ENCODE data around the gene KCTD2. TPM values are rescaled to one million over a fixed set of nuclear protein-coding genes. Genes with fewer than 3 reads are reported as not detected.

The KCTD2 gene
- total RNA-seq, 4 donors from 2014 or later: 25.3 to 37.7 (median 31.3) TPM

- Histone ChIP-seq H3K27me3 (no peaks in the 10 kb centered on the region), H3K27ac (no peak overlapping the region), H3K9me3 (no peaks in the 10 kb centered on the region), H3K36me3 (peaks cover 75% of the 10 kb centered on the region), H3K4me3 (no peak overlapping the region), H3K4me1 (peaks cover 7% of the 10 kb centered on the region)
- WGBS: 94% methylated on average over 10 of the region's 10 CpGs
- no peak for DNase-seq (ENCODE audit: low spot score in 2 of 2)
- TF ChIP-seq POLR2A (IDR thresholded peaks at IDR 0.05) (no peak), POLR2AphosphoS5 (IDR thresholded peaks at IDR 0.05) (no peak), EP300 (IDR thresholded peaks at IDR 0.05) (no peak), CTCF (IDR thresholded peaks at IDR 0.05) (no peak)
Observed at GRCh38 chr17:75061055-75061438, 14.0 kb downstream of the KCTD2 start.

DNA sequence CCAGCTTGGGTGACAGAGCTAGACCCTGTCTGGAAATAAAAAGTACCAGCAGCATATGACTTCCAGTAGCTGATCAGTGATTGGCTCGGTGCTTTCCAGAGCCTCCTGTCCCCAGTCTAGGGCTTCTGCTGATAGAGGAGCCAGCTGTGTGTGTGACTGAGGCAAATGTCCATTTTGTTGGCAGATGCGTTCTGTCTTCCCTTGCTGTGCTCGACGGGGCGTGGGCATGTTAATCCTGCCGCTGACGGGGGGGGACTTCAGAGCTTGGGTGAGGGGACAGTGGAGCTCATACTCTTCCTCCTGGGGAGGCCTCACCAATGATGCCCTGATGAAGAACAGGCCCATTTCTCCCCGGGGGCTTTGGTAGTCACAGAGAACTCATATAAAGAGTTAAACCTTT lies 14.6 kb downstream of the KCTD2 start:
- 81% methylated on average over 7 of the region's 8 CpGs for WGBS
- Histone ChIP-seq H3K27ac (no peak overlapping the region), H3K27me3 (no peaks in the 10 kb centered on the region), H3K36me3 (peaks cover 75% of the 10 kb centered on the region), H3K4me1 (peaks cover 7% of the 10 kb centered on the region), H3K9me3 (no peaks in the 10 kb centered on the region), H3K4me3 (no peak overlapping the region)
- DNase-seq (ENCODE audit: low spot score in 2 of 2): no peak
- TF ChIP-seq POLR2A (IDR thresholded peaks at IDR 0.05) (no peak), POLR2AphosphoS5 (IDR thresholded peaks at IDR 0.05) (no peak)

- Histone ChIP-seq H3K27me3 (no peaks in the 10 kb centered on the region), H3K4me3 (no peak overlapping the region), H3K27ac (no peak overlapping the region), H3K4me1 (peaks cover 7% of the 10 kb centered on the region), H3K36me3 (peaks cover 63% of the 10 kb centered on the region), H3K9me3 (no peaks in the 10 kb centered on the region)
- WGBS: 88% methylated on average over 13 of the region's 13 CpGs
- TF ChIP-seq POLR2A (IDR thresholded peaks at IDR 0.05) (no peak), CTCF (IDR thresholded peaks at IDR 0.05) (no peak), POLR2AphosphoS5 (IDR thresholded peaks at IDR 0.05) (no peak), EP300 (IDR thresholded peaks at IDR 0.05) (no peak)
- no peak for DNase-seq (ENCODE audit: low spot score in 2 of 2)
Observed at GRCh38 chr17:75063201-75063600, 16.2 kb downstream of the KCTD2 start.

GRCh38 chr17:75063626-75064025 lies 16.6 kb downstream of the KCTD2 start:
- 95% methylated on average over 3 of the region's 3 CpGs for WGBS
- Histone ChIP-seq H3K4me3 (no peak overlapping the region), H3K4me1 (peaks cover 7% of the 10 kb centered on the region), H3K27me3 (no peaks in the 10 kb centered on the region), H3K36me3 (peaks cover 60% of the 10 kb centered on the region), H3K27ac (no peak overlapping the region), H3K9me3 (no peaks in the 10 kb centered on the region)
- TF ChIP-seq POLR2A (IDR thresholded peaks at IDR 0.05) (no peak), POLR2AphosphoS5 (IDR thresholded peaks at IDR 0.05) (no peak), CTCF (IDR thresholded peaks at IDR 0.05) (no peak), EP300 (IDR thresholded peaks at IDR 0.05) (no peak)
- no peak for DNase-seq (ENCODE audit: low spot score in 2 of 2)

DNA sequence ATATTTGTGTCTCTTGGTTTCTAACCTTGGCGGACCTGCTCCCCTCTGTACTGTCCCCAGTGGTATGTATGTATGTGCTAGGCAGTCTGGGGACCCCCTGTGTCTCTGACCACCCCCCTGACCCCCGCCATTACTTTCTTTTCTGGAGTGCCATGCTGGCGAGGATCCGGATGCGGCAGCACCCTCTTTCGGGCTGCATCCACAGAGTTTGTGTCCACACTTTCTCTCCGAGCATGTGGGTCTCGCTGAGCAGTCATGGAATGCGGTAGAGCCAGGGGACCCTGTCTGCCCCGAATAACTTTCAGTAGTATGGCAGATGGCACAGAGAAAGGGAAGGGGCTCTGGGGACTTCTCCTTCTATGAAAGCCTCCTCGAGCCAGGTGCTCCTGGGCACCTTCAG lies 17.0 kb downstream of the KCTD2 start:
- peaks cover 7% of the 10 kb centered on the region for H3K4me1 ChIP-seq
- no peak overlapping the region for H3K27ac ChIP-seq
- H3K36me3 ChIP-seq: peaks cover 60% of the 10 kb centered on the region
- WGBS: 94% methylated on average over 11 of the region's 11 CpGs
- no peaks in the 10 kb centered on the region for H3K27me3 ChIP-seq
- DNase-seq (ENCODE audit: low spot score in 2 of 2): no peak
- no peak overlapping the region for H3K4me3 ChIP-seq
- no peaks in the 10 kb centered on the region for H3K9me3 ChIP-seq
- TF ChIP-seq POLR2AphosphoS5 (IDR thresholded peaks at IDR 0.05) (no peak), POLR2A (IDR thresholded peaks at IDR 0.05) (no peak), EP300 (IDR thresholded peaks at IDR 0.05) (no peak), CTCF (IDR thresholded peaks at IDR 0.05) (no peak)

GRCh38 chr17:75064460-75064859 lies 17.4 kb downstream of the KCTD2 start:
- Histone ChIP-seq H3K27ac (no peak overlapping the region), H3K27me3 (no peaks in the 10 kb centered on the region), H3K9me3 (no peaks in the 10 kb centered on the region), H3K4me1 (peaks cover 7% of the 10 kb centered on the region), H3K4me3 (no peak overlapping the region), H3K36me3 (peaks cover 56% of the 10 kb centered on the region)
- TF ChIP-seq EP300 (IDR thresholded peaks at IDR 0.05) (no peak), POLR2AphosphoS5 (IDR thresholded peaks at IDR 0.05) (no peak), CTCF (IDR thresholded peaks at IDR 0.05) (no peak), POLR2A (IDR thresholded peaks at IDR 0.05) (no peak)
- DNase-seq (ENCODE audit: low spot score in 2 of 2): no peak
- 87% methylated on average over 8 of the region's 8 CpGs for WGBS

Measured in suprapubic skin (tissue), 4 donors.